Measurements from ENCODE around the gene GPR157.

DNA sequence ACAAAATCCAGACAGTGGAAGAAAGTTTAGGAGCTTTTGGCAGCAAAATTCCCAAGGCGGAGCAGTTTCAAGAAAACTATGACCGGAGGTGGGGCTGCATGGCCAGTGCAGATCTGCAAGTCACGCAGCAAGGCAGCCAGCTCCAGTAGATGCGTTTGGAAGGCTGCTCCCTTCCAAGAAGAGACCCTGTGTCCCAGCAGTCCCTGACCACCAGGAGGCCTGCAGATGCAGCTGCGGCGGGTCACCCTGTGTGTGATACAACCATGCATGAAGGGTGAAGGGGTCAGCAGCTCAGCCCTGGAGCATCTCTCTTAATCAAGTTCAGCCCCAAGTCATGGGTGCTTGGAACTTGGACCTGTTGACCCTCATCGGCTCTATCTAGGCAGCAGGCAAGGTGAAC lies 29.3 kb downstream of the GPR157 start:
- TF ChIP-seq, protein P1, sequence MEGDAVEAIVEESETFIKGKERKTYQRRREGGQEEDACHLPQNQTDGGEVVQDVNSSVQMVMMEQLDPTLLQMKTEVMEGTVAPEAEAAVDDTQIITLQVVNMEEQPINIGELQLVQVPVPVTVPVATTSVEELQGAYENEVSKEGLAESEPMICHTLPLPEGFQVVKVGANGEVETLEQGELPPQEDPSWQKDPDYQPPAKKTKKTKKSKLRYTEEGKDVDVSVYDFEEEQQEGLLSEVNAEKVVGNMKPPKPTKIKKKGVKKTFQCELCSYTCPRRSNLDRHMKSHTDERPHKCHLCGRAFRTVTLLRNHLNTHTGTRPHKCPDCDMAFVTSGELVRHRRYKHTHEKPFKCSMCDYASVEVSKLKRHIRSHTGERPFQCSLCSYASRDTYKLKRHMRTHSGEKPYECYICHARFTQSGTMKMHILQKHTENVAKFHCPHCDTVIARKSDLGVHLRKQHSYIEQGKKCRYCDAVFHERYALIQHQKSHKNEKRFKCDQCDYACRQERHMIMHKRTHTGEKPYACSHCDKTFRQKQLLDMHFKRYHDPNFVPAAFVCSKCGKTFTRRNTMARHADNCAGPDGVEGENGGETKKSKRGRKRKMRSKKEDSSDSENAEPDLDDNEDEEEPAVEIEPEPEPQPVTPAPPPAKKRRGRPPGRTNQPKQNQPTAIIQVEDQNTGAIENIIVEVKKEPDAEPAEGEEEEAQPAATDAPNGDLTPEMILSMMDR (IDR thresholded peaks at IDR 0.05) = no peak
- no peak for TF ChIP-seq EP300 (IDR thresholded peaks at IDR 0.05)
- TF ChIP-seq POLR2AphosphoS5 (IDR thresholded peaks at IDR 0.05) = no peak
